ENCODE data around the gene NUCKS1. TPM values are rescaled to one million over a fixed set of nuclear protein-coding genes. Genes with fewer than 3 reads are reported as not detected.

The NUCKS1 gene
- total RNA-seq, 1 experiment from 2014 or later, result 101 TPM

GRCh38 chr1:205769641-205770365 is 19.8 kb upstream of the NUCKS1 start:
- Histone ChIP-seq H3K9me3 (ENCODE audit: low read length) (no peaks in the 10 kb centered on the region), H3K27ac (ENCODE audit: low read length) (no peak overlapping the region), H2AFZ (ENCODE audit: low read length) (no peak overlapping the region), H3K9me2 (replicated peaks; ENCODE audit: low read length) (no peaks in the 10 kb centered on the region), H3K36me3 (ENCODE audit: low read depth, low read length) (no peaks in the 10 kb centered on the region), H3F3A (ENCODE audit: low read length, unreplicated experiment) (no peaks in the 10 kb centered on the region), H3K4me3 (ENCODE audit: low read length) (no peak overlapping the region), H3K4me1 (ENCODE audit: insufficient read depth, low read length) (peaks cover 13% of the 10 kb centered on the region; the same call in 1 of the 2 replicates), H3K4me2 (ENCODE audit: low read length) (no peak overlapping the region), H4K20me1 (ENCODE audit: low read length) (no peaks in the 10 kb centered on the region), H3K27me3 (ENCODE audit: low read length) (no peaks in the 10 kb centered on the region), H3K79me2 (ENCODE audit: low read length) (no peaks in the 10 kb centered on the region), H3K9ac (ENCODE audit: low read length) (no peak overlapping the region)
- BruUV-seq (replicated peaks), result no TSS peak
- POLR2A ChIA-PET (ENCODE audit: unreplicated experiment), result no interaction called here
- CTCF ChIA-PET, result no interaction called here
- intact Hi-C loops (cut with micrococcal nuclease), result no loop called here
- DNase-seq, result no peak
- ATAC-seq, result no peak
- TF ChIP-seq, protein P1, sequence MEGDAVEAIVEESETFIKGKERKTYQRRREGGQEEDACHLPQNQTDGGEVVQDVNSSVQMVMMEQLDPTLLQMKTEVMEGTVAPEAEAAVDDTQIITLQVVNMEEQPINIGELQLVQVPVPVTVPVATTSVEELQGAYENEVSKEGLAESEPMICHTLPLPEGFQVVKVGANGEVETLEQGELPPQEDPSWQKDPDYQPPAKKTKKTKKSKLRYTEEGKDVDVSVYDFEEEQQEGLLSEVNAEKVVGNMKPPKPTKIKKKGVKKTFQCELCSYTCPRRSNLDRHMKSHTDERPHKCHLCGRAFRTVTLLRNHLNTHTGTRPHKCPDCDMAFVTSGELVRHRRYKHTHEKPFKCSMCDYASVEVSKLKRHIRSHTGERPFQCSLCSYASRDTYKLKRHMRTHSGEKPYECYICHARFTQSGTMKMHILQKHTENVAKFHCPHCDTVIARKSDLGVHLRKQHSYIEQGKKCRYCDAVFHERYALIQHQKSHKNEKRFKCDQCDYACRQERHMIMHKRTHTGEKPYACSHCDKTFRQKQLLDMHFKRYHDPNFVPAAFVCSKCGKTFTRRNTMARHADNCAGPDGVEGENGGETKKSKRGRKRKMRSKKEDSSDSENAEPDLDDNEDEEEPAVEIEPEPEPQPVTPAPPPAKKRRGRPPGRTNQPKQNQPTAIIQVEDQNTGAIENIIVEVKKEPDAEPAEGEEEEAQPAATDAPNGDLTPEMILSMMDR (conservative IDR thresholded peaks at IDR 0.05; ENCODE audit: low read depth, low read length), result no peak
- TF ChIP-seq EZH2 (IDR thresholded peaks at IDR 0.05; ENCODE audit: low read length, unreplicated experiment), result no peak

GRCh38 chr1:205767248-205767647 is 17.3 kb upstream of the NUCKS1 start:
- TF ChIP-seq, protein P1 (conservative IDR thresholded peaks at IDR 0.05; ENCODE audit: low read depth, low read length), result no peak
- TF ChIP-seq EZH2 (IDR thresholded peaks at IDR 0.05; ENCODE audit: low read length, unreplicated experiment) (no peak), EZH2phosphoT487 (IDR thresholded peaks at IDR 0.05; ENCODE audit: borderline replicate concordance, low read length) (no peak)
- intact Hi-C loops (cut with micrococcal nuclease), result no loop called here
- Histone ChIP-seq H3K9ac (ENCODE audit: low read length) (no peak overlapping the region), H3K4me2 (ENCODE audit: low read length) (no peak overlapping the region), H2AFZ (ENCODE audit: low read length) (no peak overlapping the region), H3K4me3 (ENCODE audit: low read length) (no peak overlapping the region), H3K9me3 (ENCODE audit: low read length) (no peaks in the 10 kb centered on the region), H3K9me2 (replicated peaks; ENCODE audit: low read length) (no peaks in the 10 kb centered on the region), H3F3A (ENCODE audit: low read length, unreplicated experiment) (no peaks in the 10 kb centered on the region), H3K4me1 (ENCODE audit: insufficient read depth, low read length) (0 out of 2 replicates have a peak, but pooled peaks cover 8% of the 10 kb centered on the region), H3K36me3 (ENCODE audit: low read depth, low read length) (no peaks in the 10 kb centered on the region), H4K20me1 (ENCODE audit: low read length) (no peaks in the 10 kb centered on the region), H3K27me3 (ENCODE audit: low read length) (no peaks in the 10 kb centered on the region), H3K27ac (ENCODE audit: low read length) (no peak overlapping the region), H3K79me2 (ENCODE audit: low read length) (no peaks in the 10 kb centered on the region)
- DNase-seq (no peak), ATAC-seq (no peak)
- ChIA-PET POLR2A (ENCODE audit: unreplicated experiment) (no interaction called here), CTCF (no interaction called here)
- no TSS peak for BruUV-seq (replicated peaks)

- H2AFZ ChIP-seq (ENCODE audit: low read length), result no peak overlapping the region
- H3K9me3 ChIP-seq (ENCODE audit: low read length), result no peaks in the 10 kb centered on the region
- H3F3A ChIP-seq (ENCODE audit: low read length, unreplicated experiment), result no peaks in the 10 kb centered on the region
- TF ChIP-seq EZH2 (IDR thresholded peaks at IDR 0.05; ENCODE audit: low read length, unreplicated experiment) (no peak), EZH2phosphoT487 (IDR thresholded peaks at IDR 0.05; ENCODE audit: borderline replicate concordance, low read length) (no peak)
- TF ChIP-seq, protein P1 (conservative IDR thresholded peaks at IDR 0.05; ENCODE audit: low read depth, low read length), result no peak
- no peak overlapping the region for H3K9ac ChIP-seq (ENCODE audit: low read length)
- no peaks in the 10 kb centered on the region for H3K9me2 ChIP-seq (replicated peaks; ENCODE audit: low read length)
- no peak overlapping the region for H3K4me3 ChIP-seq (ENCODE audit: low read length)
- 0 out of 2 replicates have a peak, but pooled peaks cover 8% of the 10 kb centered on the region for H3K4me1 ChIP-seq (ENCODE audit: insufficient read depth, low read length)
- no peak overlapping the region for H3K4me2 ChIP-seq (ENCODE audit: low read length)
- intact Hi-C loops (cut with micrococcal nuclease), result no loop called here
- DNase-seq (no peak), ATAC-seq (no peak)
- no peaks in the 10 kb centered on the region for H3K36me3 ChIP-seq (ENCODE audit: low read depth, low read length)
- ChIA-PET POLR2A (ENCODE audit: unreplicated experiment) (no interaction called here), CTCF (no interaction called here)
- no TSS peak for BruUV-seq (replicated peaks)
- H3K27me3 ChIP-seq (ENCODE audit: low read length), result no peaks in the 10 kb centered on the region
- H4K20me1 ChIP-seq (ENCODE audit: low read length), result no peaks in the 10 kb centered on the region
- no peaks in the 10 kb centered on the region for H3K79me2 ChIP-seq (ENCODE audit: low read length)
- no peak overlapping the region for H3K27ac ChIP-seq (ENCODE audit: low read length)
These were observed 16.6 kb upstream of the NUCKS1 start for GRCh38 chr1:205766570-205766969.

Data from PC-3 (cell line).